Psoas muscle (tissue), 8 donors: ENCODE data around the gene TRIML2. TPM values are rescaled to one million over a fixed set of nuclear protein-coding genes. Genes with fewer than 3 reads are reported as not detected.

Experiments used
- ATAC-seq, 4 donors: fragments of 200-7000 bp; cut with Tn5 transposase; one replicate each; pipeline ENCODE4 v1.9.1; 2020; ENCODE audit warnings: moderate library complexity in 3 of 4, mild to moderate bottlenecking in 2 of 4
- DNase-seq, 2 donors: peaks; one replicate each; pipeline ENCODE4 v3.0.0-alpha.2; 2020
- H3K27ac ChIP-seq: fragments of 200-600 bp; one replicate; pipeline ENCODE4 v1.8.0; 2022
- H3K27me3 ChIP-seq, 3 donors: fragments of 200-600 bp in 1 of 3; one replicate each; pipeline versions ENCODE4 v1.6.1 to v1.8.0; 2013 to 2022; ENCODE audit warnings: low read length in 2 of 3, mild to moderate bottlenecking in 2 of 3, moderate library complexity in 1 of 3; ENCODE audit not compliant: insufficient read depth in 3 of 3
- H3K36me3 ChIP-seq, 2 donors: fragments of 200-600 bp in 1 of 2; one replicate each; pipeline versions ENCODE4 v1.6.1 to v1.8.0; 2013 to 2022; ENCODE audit warnings: low read depth in 1 of 2, mild to moderate bottlenecking in 1 of 2, moderate library complexity in 1 of 2; ENCODE audit not compliant: insufficient read depth in 1 of 2
- H3K4me1 ChIP-seq: fragments of 200-600 bp; one replicate; pipeline ENCODE4 v1.8.0; 2022
- H3K4me3 ChIP-seq: fragments of 200-600 bp; one replicate; pipeline ENCODE4 v1.8.0; 2022; ENCODE audit warnings: mild to moderate bottlenecking
- H3K9me3 ChIP-seq: fragments of 200-600 bp; one replicate; pipeline ENCODE4 v1.8.0; 2022
- CTCF ChIP-seq: fragments of 200-600 bp; IDR thresholded peaks from one replicate; pipeline ENCODE4 v1.8.0; 2022; ENCODE audit warnings: antibody characterized with exemption
- WGBS, 3 donors: extraction: QIAGEN DNeasy Blood & Tissue Kit; methylation state at CpG; one replicate each; pipeline versions ENCODE4 v1.1.6 to v1.1.7; 2013; 5-methylcytosine and 5-hydroxymethylcytosine counted together
- intact Hi-C, 2 donors: fragments of 100-400 bp; cut with DNase I; formaldehyde crosslinking; loops; one replicate each; pipeline versions ENCODE4 v1.11.0 to v1.14.2; 2022
- polyA plus RNA-seq, 3 donors: library from polyadenylated mRNA; stranded (reverse); fragments of 200-250 nt; gene quantifications; one replicate each; pipeline ENCODE4 v1.2.3, GENCODE V29; 2013
- total RNA-seq, 4 donors: library from RNA; stranded (reverse); fragmentation: NEBNext Ultra II Directional in 2 of 4; extraction: Animal tissue kit (Norgen Biotek cat#: 25700) in 2 of 4; gene quantifications; one replicate each; pipeline versions ENCODE4 v1.2.1 to v1.2.4, GENCODE V29; 2021 to 2023
- donor health status: healthy with polysubstance abuse.
- donor health status: DM: no; HTN: no; CAD: no; lungs with moderate emphysema.
- donor health status: Bipolar disorder and iron deficiency.
- donor health status: healthy.
- donor health status: DM: yes; HTN: yes; CAD: no.
- donor health status: DM: no; HTN: no; CAD: no.
- donor health status: DM: no; HTN: no; CAD: no.
- donor health status: DM: yes; HTN: yes; CAD: no.

Gene TRIML2
- total and polyA plus RNA-seq, 7 donors = not detected

DNA sequence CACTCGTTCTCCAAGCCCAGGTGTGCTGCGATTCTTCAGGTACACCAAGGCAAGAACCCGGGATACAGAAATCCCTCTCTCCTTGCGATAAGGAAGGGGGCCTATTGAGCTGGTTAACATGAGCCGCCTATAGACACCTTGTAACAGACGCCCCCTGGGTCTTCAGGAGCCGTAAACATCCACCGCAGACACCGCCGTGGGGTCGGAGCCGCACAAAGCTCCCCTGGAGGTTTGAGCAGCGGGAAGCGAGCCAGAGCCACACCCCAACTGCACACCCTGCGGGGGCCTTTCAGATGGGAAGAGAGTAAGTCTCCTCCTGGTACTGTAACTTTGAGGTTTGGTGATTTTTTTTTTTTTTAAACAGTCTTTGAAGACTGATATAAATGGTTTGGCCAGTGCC, 67.2 kb downstream of the TRIML2 start:
- no peak for TF ChIP-seq CTCF
- 61 to 75% (median 63%) methylated on average over 15 of the region's 15 CpGs for WGBS, 3 donors
- Histone ChIP-seq H3K36me3 (no peaks in the 10 kb centered on the region), H3K4me1 (no peaks in the 10 kb centered on the region), H3K4me3 (no peak overlapping the region), H3K27ac (no peak overlapping the region), H3K9me3 (no peaks in the 10 kb centered on the region), H3K27me3 (no peaks in the 10 kb centered on the region)
- no peak for DNase-seq
- intact Hi-C loops = no loop called here
- no peak for ATAC-seq

DNA sequence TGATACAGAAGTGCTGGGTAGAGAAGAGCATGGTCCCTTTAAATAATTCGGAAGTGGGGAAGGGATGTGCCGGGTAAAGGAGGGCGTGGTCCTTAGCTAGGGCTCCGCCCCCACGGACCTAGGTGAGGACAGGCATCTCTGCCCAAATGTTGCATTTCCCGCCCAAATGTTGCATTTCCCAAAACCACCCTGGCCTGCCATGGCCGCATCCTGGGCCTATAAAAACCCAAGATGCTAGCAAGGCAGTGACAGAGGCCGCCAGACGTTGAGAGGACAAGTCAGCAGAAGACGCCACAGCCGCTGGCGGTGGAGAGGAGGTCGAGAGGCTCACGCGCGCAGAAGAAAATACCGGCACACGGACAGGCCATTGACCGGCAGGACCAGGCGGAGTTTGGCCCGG, 67.7 kb downstream of the TRIML2 start:
- no peak overlapping the region for H3K27ac ChIP-seq
- H3K9me3 ChIP-seq = no peaks in the 10 kb centered on the region
- H3K4me1 ChIP-seq = no peaks in the 10 kb centered on the region
- 84 to 93% (median 87%) methylated on average over 21 of the region's 21 CpGs for WGBS, 3 donors
- H3K4me3 ChIP-seq = no peak overlapping the region
- no peaks in the 10 kb centered on the region for H3K27me3 ChIP-seq
- ATAC-seq = no peak
- no peaks in the 10 kb centered on the region for H3K36me3 ChIP-seq
- intact Hi-C loops = no loop called here
- DNase-seq = no peak
- no peak for TF ChIP-seq CTCF

Other genes with a start within 250 kb of the TRIML2 start
- gene ZFP42, start 113.8 kb downstream of the TRIML2 start, total RNA-seq = not detected
- gene ZFP42, start 113.8 kb downstream of the TRIML2 start, polyA plus RNA-seq = not detected
- gene TRIML1, start 29.8 kb upstream of the TRIML2 start, total RNA-seq = not detected
- not detected for gene TRIML1, start 29.8 kb upstream of the TRIML2 start, polyA plus RNA-seq